Stomach (tissue), 9 donors: ENCODE data around the gene FSTL4. TPM values are rescaled to one million over a fixed set of nuclear protein-coding genes. Genes with fewer than 3 reads are reported as not detected.

Source experiments
- DNase-seq, 2 donors: peaks; one replicate each; pipeline versions ENCODE4 v3.0.0 to v3.0.0-alpha.2; 2013 to 2019
- H3K27ac ChIP-seq, 5 donors: fragments of 200-600 bp in 4 of 5; sonication (generic) in 4 of 5; one replicate each; pipeline ENCODE4 v1.5.1; 2013 to 2019; ENCODE audit warnings: mild to moderate bottlenecking in 1 of 5, moderate library complexity in 1 of 5
- H3K27me3 ChIP-seq, 3 donors: fragments of 200-600 bp; sonication (generic); one replicate each; pipeline ENCODE4 v1.5.1; 2017 to 2019; ENCODE audit warnings: mixed run types in 1 of 3
- H3K36me3 ChIP-seq, 4 donors: fragments of 200-600 bp; sonication (generic); 1 replicate in 3 of 4; 2 replicates in 1 of 4; pipeline ENCODE4 v1.5.1; 2016 to 2019
- H3K4me1 ChIP-seq, 4 donors: fragments of 200-600 bp; sonication (generic); one replicate each; pipeline ENCODE4 v1.5.1; 2016 to 2019
- H3K4me3 ChIP-seq, 4 donors: fragments of 200-600 bp; sonication (generic) in 3 of 4; one replicate each; pipeline ENCODE4 v1.5.1; 2016 to 2019; ENCODE audit warnings: mild to moderate bottlenecking in 1 of 4
- H3K9me3 ChIP-seq, 4 donors: fragments of 200-600 bp; sonication (generic); one replicate each; pipeline ENCODE4 v1.5.1; 2016 to 2019
- CTCF ChIP-seq, 7 experiments: fragments of 450-650 bp in 4 of 7; fragments of 200-600 bp in 3 of 7; sonication (generic) in 3 of 7; IDR thresholded peaks; one replicate each; pipeline ENCODE4 v1.5.1; 2016 to 2019; ENCODE audit warnings: antibody characterized with exemption in 7 of 7, control low read depth in 2 of 7, mild to moderate bottlenecking in 1 of 7
- EP300 ChIP-seq: sonication (generic); formaldehyde crosslinking; IDR thresholded peaks from one replicate; pipeline ENCODE4 v1.6.1; 2017; ENCODE audit warnings: antibody characterized with exemption
- POLR2A ChIP-seq, 4 donors: fragments of 450-650 bp; IDR thresholded peaks; one replicate each; pipeline ENCODE4 v1.6.1; 2016; ENCODE audit warnings: antibody characterized with exemption in 4 of 4, control low read depth in 2 of 4, mild to moderate bottlenecking in 1 of 4, moderate library complexity in 1 of 4
- POLR2AphosphoS5 ChIP-seq, 3 donors: sonication (generic); formaldehyde crosslinking; IDR thresholded peaks; one replicate each; pipeline ENCODE4 v1.6.1; 2016; ENCODE audit warnings: antibody characterized with exemption in 3 of 3
- WGBS, 5 donors: extraction: QIAGEN DNeasy Blood & Tissue Kit in 3 of 5; methylation state at CpG; one replicate each; pipeline versions ENCODE4 v1.1.5 to v1.1.7; 2013 to 2018; 5-methylcytosine and 5-hydroxymethylcytosine counted together
- intact Hi-C: fragments of 100-400 bp; cut with DNase I; formaldehyde crosslinking; loops from one replicate; pipeline ENCODE4 v1.15.1; 2023; ENCODE audit warnings: low total_unique reads
- polyA plus RNA-seq, 3 donors: library from polyadenylated mRNA; stranded (reverse); fragments of 200-250 nt; gene quantifications; one replicate each; pipeline ENCODE4 v1.2.3, GENCODE V29; 2013
- total RNA-seq, 5 donors: library from RNA; depleted of rRNA; stranded (reverse); fragments of >200 nt; gene quantifications; one replicate each; pipeline versions ENCODE4 v1.1.0 to v1.2.3, GENCODE V29; 2014 to 2016
- donor health status: healthy with polysubstance abuse.
- donor health status: Bipolar disorder and iron deficiency.
- donor health status: healthy.

Gene FSTL4
- total and polyA plus RNA-seq, 8 donors: 0.37 to 0.55 TPM; not detected in 6

- DNase-seq: peak in 1 of 2 donors; percentile 52
- 63 to 82% (median 72%) methylated on average over 6 of the region's 6 CpGs for WGBS, 5 donors
- H3K27ac ChIP-seq: no peak overlapping the region
- no peaks in the 10 kb centered on the region for H3K9me3 ChIP-seq
- intact Hi-C loops: no loop called here
- no peaks in the 10 kb centered on the region for H3K4me1 ChIP-seq
- H3K36me3 ChIP-seq: no peaks in the 10 kb centered on the region
- no peak overlapping the region for H3K4me3 ChIP-seq
- TF ChIP-seq POLR2AphosphoS5 (IDR thresholded peaks at IDR 0.05) (no peak), EP300 (no peak), POLR2A (IDR thresholded peaks at IDR 0.05) (no peak), CTCF (IDR thresholded peaks at IDR 0.05) (no peak)
- peaks cover 0 to 21% (median 0%) of the 10 kb centered on the region in 3 donors for H3K27me3 ChIP-seq
These were observed 245.1 kb downstream of the FSTL4 start for GRCh38 chr5:133367071-133367786.

DNA sequence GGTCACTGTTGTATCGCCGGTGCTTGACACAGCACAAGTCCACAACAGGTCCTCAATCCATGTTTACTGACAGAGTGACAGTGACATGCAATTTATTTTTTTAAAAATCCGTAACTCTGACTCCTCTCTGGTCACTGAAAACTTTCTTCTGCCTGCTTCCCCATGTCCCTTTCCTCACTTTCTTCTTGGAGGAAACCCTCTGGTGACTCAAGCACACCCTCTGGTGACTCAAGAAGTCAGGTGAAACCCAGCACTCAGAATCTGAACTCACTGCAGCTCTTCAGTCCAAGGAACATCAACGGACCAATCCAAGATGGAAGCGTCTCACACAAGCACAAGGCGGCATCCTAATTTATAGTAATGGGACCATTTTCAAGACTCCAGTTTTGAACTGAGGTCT lies 245.9 kb downstream of the FSTL4 start:
- Histone ChIP-seq H3K27ac (no peak overlapping the region), H3K9me3 (no peaks in the 10 kb centered on the region), H3K27me3 (peaks cover 0 to 21% (median 0%) of the 10 kb centered on the region in 3 donors), H3K36me3 (no peaks in the 10 kb centered on the region), H3K4me3 (no peak overlapping the region), H3K4me1 (no peaks in the 10 kb centered on the region)
- no peak for DNase-seq
- TF ChIP-seq EP300 (no peak), CTCF (IDR thresholded peaks at IDR 0.05) (no peak), POLR2A (IDR thresholded peaks at IDR 0.05) (no peak), POLR2AphosphoS5 (IDR thresholded peaks at IDR 0.05) (no peak)
- WGBS, 5 donors: 84 to 96% (median 94%) methylated on average over 6 of the region's 6 CpGs
- intact Hi-C loops: no loop called here

DNA sequence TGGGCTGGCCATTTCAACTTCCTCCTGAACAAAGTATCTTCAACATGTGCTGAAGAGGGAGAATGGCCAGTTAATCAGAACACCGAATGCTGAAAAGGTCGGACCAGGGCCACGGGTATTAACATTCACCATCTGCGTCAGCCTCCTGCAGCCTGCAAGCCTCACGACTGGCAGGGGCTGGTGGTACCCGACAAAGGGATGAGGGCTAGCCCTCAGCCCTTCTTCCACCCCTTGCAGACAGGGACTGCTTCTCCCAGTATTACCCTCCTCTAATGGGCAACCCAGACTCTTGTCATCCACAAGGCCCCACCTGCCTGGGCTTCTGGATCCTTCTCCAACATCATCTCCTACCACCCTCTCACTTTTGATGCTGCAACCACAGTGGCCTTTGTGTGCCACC lies 246.6 kb downstream of the FSTL4 start:
- no peak overlapping the region for H3K27ac ChIP-seq
- no peaks in the 10 kb centered on the region for H3K36me3 ChIP-seq
- TF ChIP-seq CTCF (IDR thresholded peaks at IDR 0.05) (no peak), POLR2A (IDR thresholded peaks at IDR 0.05) (no peak)
- 87 to 89% (median 88%) methylated on average over 6 of the region's 6 CpGs for WGBS, 5 donors
- no peaks in the 10 kb centered on the region for H3K4me1 ChIP-seq
- no peak overlapping the region for H3K4me3 ChIP-seq
- H3K27me3 ChIP-seq: peaks cover 0 to 14% (median 0%) of the 10 kb centered on the region in 3 donors
- no peak for DNase-seq
- intact Hi-C loops: no loop called here
- no peaks in the 10 kb centered on the region for H3K9me3 ChIP-seq

DNA sequence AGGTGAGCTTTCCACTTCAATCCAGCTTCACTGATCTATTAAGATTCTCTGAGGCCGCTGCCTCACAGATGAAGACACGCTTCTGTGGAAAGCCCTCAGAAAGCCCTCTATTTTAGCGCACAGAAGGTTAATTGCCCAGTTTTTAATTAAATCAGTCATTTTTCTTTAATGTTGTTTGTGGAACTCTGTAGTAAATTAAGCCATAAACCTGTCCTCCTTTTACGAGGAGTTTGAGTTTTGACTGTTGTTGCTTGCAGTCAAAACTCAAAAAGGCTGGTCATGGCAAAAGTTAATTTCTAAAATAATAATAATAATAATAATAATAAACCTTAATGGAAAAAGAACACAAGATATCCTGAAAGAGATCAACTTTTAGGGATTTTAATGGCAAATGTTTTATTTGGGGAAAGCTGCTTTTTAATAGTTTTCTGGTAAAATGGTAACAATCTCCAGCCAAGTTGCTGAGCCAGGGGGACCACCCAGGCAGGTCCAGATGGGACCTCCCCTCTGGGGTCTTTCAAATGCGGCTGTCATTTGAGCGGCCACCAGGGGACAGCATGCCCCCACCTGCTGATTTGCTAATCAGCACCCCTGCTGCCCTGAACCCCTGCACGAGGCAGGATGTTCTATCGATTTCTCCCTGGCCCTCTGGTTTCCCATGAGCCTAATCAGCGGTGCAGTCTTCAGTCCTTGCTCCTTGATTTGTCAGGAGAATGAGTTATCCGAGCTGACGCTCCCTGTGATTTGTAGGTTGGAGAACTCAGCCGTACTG lies 247.2 kb downstream of the FSTL4 start:
- Histone ChIP-seq H3K4me1 (no peaks in the 10 kb centered on the region), H3K27ac (no peak overlapping the region), H3K36me3 (no peaks in the 10 kb centered on the region), H3K27me3 (peaks cover 0 to 10% (median 0%) of the 10 kb centered on the region in 3 donors), H3K9me3 (no peaks in the 10 kb centered on the region), H3K4me3 (no peak overlapping the region)
- 51 to 69% (median 58%) methylated on average over 12 of the region's 12 CpGs for WGBS, 5 donors
- no peak for TF ChIP-seq EP300
- TF ChIP-seq POLR2A (IDR thresholded peaks at IDR 0.05): no peak
- no peak for TF ChIP-seq CTCF (IDR thresholded peaks at IDR 0.05)
- no peak for TF ChIP-seq POLR2AphosphoS5 (IDR thresholded peaks at IDR 0.05)
- no peak for DNase-seq
- intact Hi-C loops: no loop called here
